Subcutaneous adipose tissue (tissue), 4 donors: ENCODE results near the gene CSF1. TPM values are rescaled to one million over a fixed set of nuclear protein-coding genes. Genes with fewer than 3 reads are reported as not detected.

Experiments
- CTCF ChIP-seq: fragments of 450-650 bp; IDR thresholded peaks from one replicate; pipeline ENCODE4 v1.5.1; 2016; ENCODE audit warnings: low read depth, mild to moderate bottlenecking, control low read depth, antibody characterized with exemption, moderate library complexity
- total RNA-seq, 4 donors: library from RNA; depleted of rRNA; stranded (reverse); fragments of >200 nt; gene quantifications; one replicate each; pipeline ENCODE4 v1.1.0, GENCODE V29; 2016

CSF1 gene
- total RNA-seq, 4 donors from 2014 or later, result 70.3 to 116 (median 106) TPM

GRCh38 chr1:109874445-109874844 lies 36.2 kb upstream of the CSF1 start:
- TF ChIP-seq CTCF, result no peak

DNA sequence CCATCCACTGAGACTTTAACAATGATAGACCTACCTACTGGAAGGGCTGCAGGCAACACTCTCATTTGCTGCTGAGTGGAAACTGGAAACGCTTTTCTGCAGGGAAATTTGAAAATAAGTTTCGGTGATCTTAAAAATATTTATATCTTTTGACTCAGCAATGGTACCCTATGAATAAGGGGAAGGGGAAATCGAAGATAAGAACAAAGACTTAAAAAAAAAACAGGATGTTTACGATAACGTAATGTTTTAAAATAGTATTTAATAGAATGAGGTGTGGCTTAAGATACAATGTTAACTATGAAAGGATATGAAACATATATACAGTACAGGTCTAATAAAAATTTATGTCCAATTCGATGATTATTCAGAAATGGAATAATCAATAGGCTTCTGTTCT lies 34.8 kb upstream of the CSF1 start:
- TF ChIP-seq CTCF, result no peak

GRCh38 chr1:109876617-109877316 lies 33.9 kb upstream of the CSF1 start:
- TF ChIP-seq CTCF, result no peak

- no peak for TF ChIP-seq CTCF
Measured at GRCh38 chr1:109877317-109877771, 33.3 kb upstream of the CSF1 start.

- TF ChIP-seq CTCF, result no peak
Measured at GRCh38 chr1:109877776-109878175, 32.9 kb upstream of the CSF1 start.

GRCh38 chr1:109878531-109879104 lies 32.0 kb upstream of the CSF1 start:
- TF ChIP-seq CTCF, result no peak

DNA sequence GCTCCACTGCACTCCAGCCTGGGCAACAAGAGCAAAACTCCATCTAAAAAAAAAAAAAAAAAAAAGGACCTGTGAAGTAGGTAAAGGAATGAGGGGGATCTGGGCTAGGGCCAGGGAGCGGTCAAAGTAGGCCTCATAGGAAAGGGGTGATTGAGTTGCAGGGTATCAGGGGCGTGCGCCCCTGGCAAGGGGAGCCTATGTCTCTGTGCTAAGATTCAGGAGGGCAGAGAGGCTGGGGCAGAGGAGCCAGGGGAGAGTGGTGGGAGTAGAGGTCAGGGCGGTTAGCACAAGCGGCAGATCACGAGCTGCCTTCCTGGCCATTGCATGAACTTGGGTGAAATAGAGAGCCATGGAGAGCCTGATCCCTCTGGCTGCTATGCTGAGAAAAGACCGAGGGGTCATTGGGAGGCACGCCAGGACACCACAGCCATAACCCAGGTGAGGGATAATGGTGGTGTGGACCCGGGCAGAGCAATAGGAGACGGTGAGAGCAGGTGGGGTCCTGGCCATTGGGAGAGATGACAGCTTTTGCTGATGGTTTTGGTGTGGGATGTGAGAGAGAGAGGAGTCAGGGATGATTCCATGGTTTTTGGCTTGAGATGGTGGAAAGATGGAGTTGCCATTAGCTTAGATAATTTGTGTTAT lies 30.6 kb upstream of the CSF1 start:
- TF ChIP-seq CTCF, result no peak
